GM21717 (cell line): Measurements from ENCODE around the gene SRRM3.
"Not testable (repeated sequence)": the region's sequence is repeated elsewhere in the genome, so short reads cannot be mapped to it uniquely, and the experiment has no call there.

Experiments used
- ATAC-seq: cut with Tn5 transposase; IDR thresholded peaks from one replicate; pipeline ENCODE4 v1.9.1; 2021; ENCODE audit warnings: mild to moderate bottlenecking, moderate library complexity; ENCODE audit not compliant: unreplicated experiment

The SRRM3 gene

GRCh38 chr7:76226878-76227423 is 25.3 kb downstream of the SRRM3 start:
- ATAC-seq = not testable (repeated sequence)

GRCh38 chr7:76230214-76230613 is 28.5 kb downstream of the SRRM3 start:
- no peak for ATAC-seq

GRCh38 chr7:76231071-76231470 is 29.4 kb downstream of the SRRM3 start:
- no peak for ATAC-seq

- ATAC-seq = no peak
These were observed 29.9 kb downstream of the SRRM3 start for GRCh38 chr7:76231583-76231982.

GRCh38 chr7:76232698-76233097 is 31.0 kb downstream of the SRRM3 start:
- ATAC-seq = no peak

GRCh38 chr7:76233538-76234281 is 32.0 kb downstream of the SRRM3 start:
- no peak for ATAC-seq

GRCh38 chr7:76234282-76234584 is 32.5 kb downstream of the SRRM3 start:
- no peak for ATAC-seq

- ATAC-seq = no peak
These were observed 33.3 kb downstream of the SRRM3 start for GRCh38 chr7:76234931-76235441.

- ATAC-seq = no peak
These were observed 34.5 kb downstream of the SRRM3 start for GRCh38 chr7:76236224-76236623.

- no peak for ATAC-seq
These were observed 36.6 kb downstream of the SRRM3 start for GRCh38 chr7:76238326-76238725.

GRCh38 chr7:76241141-76241540 is 39.4 kb downstream of the SRRM3 start:
- no peak for ATAC-seq

GRCh38 chr7:76242517-76243063 is 40.9 kb downstream of the SRRM3 start:
- not testable (repeated sequence) for ATAC-seq

- no peak for ATAC-seq
These were observed 43.2 kb downstream of the SRRM3 start for GRCh38 chr7:76244781-76245391.

- ATAC-seq = no peak
These were observed 45.2 kb downstream of the SRRM3 start for GRCh38 chr7:76246804-76247389.

GRCh38 chr7:76247938-76248337 is 46.2 kb downstream of the SRRM3 start:
- ATAC-seq = no peak

GRCh38 chr7:76252021-76252420 is 50.3 kb downstream of the SRRM3 start:
- ATAC-seq = no peak

- no peak for ATAC-seq
These were observed 53.1 kb downstream of the SRRM3 start for GRCh38 chr7:76254781-76255180.

- ATAC-seq = no peak
These were observed 56.3 kb downstream of the SRRM3 start for GRCh38 chr7:76257973-76258372.

- ATAC-seq = no peak
These were observed 57.7 kb downstream of the SRRM3 start for GRCh38 chr7:76259124-76260093.

- ATAC-seq = no peak
These were observed 58.5 kb downstream of the SRRM3 start for GRCh38 chr7:76260171-76260703.
